Activated CD4-positive, CD25-positive, alpha-beta regulatory T cell treated with anti-CD3 and anti-CD28 coated beads, Interleukin-2, amount 50 U/mL, for 16 hours (primary cell): ENCODE data around the gene SLC29A3.
A peak's percentile ranks its signal among the peaks of the same experiment; 100 is the strongest.
"Not testable (repeated sequence)": the region's sequence is repeated elsewhere in the genome, so short reads cannot be mapped to it uniquely, and the experiment has no call there.

ENCODE experiments used
- DNase-seq: peaks from one replicate; pipeline ENCODE4 v3.0.0-alpha.2; 2020; ENCODE audit warnings: low read depth, low spot score

Gene SLC29A3

DNA sequence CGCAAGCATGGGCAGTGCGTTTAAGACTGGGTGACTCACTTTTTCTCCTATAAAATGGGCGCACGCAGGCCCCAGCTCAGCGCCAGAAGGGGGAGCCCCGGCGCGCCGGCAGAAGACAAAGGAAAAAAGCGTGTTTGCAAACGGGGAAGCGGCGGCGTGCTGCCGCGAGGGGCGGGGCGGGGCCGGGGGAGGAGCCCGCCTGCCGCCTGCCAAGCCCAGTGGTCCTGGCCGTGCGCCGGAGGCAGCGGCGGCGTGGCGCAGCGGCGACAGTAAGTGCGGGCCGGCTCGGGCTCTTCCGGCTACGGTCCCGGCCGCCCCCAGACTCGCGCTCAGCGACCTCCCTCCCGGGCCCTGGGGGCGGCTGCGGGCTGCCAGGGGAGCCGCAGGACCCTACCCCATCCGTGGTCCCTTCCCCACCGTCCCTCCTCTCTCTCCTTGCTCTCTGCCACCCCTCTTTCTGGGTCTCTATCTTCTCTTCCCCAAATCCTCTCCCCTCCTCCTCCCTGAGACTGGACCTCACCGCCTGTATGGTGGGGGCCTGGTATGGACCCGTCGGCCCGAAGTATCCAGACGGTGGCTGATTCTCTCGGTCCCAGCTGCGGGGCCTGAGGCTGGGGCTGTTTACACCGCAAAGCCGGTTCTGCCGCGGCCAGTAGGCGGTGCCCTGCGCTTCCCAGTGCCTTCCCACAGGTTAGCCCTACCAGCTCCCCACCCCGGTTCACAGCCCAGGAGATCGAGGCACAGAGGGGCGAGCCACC is at the start of gene SLC29A3:
SLC29A3 (plus strand) TSS at position 218 of the 758 bp plus-strand sequence; CDS start at position 269, 51 bp downstream.
- peak; percentile 71 for DNase-seq

DNA sequence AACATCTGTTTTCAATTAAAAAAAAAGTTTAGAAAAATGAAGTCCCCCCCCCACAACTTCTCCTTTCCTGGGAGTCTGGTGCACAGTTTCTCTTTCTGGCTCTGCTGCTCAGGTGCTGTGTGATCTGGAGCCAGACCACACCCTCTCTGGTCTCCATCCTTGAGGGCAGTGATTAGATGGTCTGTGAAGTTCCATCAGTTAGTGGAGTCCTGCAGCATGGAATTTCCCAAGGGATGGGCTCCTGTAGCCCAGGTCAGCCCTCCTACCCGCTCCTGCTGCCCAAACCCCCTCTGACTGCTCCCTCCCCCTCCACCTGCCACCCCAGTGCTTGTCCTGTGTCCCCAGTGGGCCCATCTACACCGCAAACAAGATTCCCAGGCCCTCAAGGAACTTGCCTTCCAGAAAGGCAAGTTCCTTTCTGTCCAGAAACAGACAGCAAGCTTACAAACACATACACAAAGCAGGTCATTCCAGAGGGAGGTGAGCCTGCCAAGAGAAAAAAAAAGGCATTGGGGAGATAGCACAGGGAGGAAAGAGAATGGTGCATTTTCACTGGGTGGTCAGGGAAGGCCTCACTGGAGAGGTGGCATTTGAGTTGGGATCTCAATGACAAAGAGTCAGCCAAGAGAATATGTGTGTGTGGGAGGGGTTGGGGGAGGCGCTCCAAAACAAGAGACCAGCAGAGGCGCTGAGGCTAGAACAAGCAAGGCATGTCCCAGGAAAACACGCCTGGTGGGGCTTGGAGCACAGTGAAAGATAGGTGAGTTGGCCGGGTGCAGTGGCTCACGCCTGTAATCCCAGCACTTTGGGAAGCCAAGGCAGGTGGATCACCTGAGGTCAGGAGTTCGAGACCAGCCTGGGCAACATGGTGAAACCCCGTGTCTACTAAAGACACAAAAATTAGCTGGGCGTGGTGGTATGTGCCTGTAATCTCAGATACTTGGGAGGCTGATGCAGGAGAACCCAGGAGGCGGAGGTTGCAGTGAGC is 49.5 kb upstream of the SLC29A3 start:
- DNase-seq, result no peak

DNA sequence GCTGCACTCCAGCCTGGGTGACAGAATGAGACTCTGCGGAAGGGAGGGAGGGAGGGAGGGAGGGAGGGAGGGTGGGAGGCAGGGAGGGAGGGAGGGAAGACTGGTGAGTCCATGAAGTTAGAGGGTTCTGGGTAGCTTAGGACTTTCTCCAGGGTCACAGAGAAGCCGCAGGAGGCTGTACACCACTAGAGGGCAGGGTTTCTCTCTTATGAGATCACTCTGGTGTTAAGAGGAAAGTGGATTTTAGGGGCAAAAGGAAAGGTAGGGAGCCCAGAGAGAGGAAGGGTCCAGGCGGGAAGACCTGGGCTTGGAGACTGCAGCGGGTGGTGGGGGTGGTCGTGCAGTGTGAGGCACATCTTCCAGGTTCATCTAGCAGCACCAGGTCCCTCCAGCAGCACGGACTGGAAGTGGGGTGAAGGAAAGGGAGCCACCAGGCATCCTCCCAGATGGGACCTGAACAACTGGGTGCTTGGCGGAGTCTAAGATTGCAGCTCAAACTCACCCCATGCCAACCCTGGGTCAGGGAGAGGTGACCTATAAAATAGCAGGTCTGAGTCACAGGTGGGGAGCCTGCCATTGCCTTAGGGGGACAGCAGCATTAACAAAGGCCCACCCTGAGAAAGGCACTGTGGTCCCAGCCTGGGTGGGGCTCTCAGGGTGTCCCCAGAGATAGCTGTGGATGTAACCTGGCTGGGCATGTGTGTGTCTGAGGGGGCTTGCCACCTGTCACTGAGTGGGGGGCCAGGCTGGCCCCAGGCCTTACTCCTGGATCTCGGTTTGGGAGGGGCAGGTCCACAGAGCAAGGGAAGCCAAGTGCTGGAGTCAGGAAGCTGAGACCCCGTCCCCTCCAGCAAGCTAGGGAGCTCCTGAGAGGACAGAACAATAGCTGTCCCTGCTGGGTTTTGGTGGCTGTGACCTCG is 48.5 kb upstream of the SLC29A3 start:
- DNase-seq, result no peak

DNA sequence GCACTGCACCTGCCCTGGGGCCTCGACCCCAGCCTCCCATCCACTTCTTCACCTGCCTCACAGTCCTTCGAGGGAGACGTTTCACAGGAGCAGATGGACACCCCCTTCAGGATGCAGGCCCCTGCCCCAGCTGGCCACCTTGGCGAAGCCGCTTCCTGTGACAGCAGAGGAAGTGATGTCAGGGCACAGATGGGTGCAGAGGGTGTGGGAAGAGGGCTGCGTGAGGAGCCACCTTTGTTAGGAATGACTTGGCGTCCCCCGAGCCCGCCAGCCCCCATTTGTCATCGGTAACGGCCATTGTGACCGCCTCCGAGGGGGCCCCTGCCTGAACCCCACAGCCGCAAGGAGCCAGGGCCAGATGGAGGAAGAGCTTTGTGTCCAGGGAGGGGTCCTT is 47.4 kb upstream of the SLC29A3 start:
- DNase-seq, result no peak

DNA sequence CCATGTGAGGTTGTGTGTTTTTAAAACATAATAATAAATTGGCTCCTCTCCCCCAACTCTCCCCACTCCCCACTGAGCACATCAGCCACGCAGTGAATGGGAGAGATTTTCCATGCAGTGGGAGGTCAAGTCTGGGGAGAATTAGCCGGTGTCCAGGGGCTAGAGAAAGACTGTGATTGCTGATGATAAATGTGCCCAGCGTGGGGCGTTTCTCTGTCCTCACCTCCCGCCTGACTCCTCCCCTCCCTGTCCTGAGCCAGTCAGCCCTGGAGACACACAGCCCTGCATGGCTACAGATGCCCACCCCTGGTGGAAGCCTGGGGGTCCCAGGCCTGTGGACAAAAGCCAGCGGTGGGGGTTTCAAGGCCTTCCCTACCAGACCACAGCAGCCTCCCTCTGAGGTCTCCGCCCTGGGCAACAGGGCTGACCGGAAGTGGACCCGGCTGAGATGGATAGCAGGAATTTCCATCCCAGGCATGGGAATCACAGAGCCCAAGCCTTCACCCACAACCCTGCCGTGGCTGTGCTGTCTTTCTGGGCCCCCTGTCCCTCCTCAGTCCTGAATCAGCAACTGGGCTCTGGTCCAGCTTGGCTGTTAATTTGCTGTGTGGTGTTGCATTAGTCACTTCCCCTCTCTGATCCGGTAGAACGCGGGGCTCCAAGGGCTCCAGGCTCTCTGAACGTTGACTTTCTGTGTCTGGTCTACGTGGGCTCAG is 46.8 kb upstream of the SLC29A3 start:
- no peak for DNase-seq

DNA sequence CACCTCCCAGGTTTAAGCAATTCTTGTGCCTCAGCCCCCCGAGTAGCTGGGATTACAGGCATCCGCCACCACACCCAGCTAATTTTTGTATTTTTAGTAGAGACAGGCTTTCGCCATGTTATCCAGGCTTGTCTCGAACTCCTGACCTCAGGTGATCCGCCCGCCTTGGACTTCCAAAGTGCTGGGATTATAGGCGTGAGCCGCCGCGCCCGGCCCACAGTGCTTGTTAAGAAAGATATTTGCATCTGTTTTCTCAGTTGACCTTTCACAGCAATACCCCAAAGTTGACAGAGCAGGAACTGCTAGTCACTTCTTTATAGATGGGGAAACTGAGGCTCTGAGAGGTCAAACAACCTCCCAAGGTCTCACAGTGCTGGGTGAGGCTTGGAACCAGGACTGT is 46.1 kb upstream of the SLC29A3 start:
- DNase-seq, result not testable (repeated sequence)

DNA sequence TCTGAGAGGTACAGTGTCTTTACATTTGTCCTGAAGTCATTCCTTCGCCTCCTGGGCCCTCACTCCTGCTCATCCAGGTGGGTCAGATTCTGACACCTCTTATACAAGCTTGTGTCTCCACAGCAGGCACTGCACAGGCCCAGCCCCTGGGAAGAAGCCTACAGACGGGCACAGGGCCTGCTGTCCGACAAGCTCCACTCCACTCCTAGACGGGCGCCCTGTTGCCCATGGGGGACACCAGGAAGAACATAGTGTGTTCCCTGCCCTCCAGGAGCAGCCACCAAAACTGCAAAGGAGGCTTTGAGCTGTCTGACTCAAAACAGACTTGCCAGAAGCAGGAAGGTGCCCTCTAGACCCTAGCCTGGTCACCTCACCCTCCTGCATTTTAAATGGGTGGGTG is 45.6 kb upstream of the SLC29A3 start:
- DNase-seq, result no peak

DNA sequence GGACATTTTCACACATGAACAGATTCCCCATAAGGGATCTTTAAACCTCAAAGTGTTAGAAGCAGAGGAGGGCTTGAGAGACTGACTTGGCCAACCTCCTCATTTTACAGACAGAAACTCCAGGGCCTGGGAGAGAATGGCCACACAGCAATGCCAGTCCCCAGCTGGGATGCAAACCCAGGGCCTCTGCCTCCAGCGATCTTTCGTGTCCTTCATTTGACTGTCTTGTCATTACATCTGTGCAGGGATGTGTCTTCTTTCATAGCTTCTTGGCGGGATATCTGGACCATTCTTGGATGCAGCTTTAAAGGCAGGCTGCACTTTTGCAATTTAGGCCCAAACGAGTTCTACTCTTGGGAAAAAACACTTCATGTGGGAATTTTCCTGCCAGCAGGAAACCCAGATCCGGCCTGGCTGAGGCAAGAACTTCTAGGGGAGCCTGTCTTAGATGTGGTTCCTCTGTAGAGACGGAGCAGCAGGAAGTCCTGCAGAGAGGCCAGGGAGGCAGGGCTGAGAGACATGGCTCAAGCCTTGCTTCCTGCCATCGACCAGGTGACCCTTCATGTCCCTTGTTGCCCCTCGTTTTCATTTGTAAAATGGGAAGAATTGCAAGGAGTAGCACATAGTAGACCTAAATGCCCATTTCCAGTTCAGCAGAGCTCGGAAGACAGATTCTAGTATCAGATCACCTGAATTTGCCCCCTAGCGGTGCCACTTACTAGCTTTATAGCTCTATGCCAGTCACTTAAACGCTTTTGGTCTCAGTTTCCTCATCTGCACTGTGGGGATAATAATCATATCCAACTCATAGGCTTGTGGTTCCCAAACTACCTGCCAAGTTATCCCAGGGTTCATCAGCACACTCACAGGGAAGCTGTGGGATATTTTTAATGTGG is 43.9 kb upstream of the SLC29A3 start:
- no peak for DNase-seq

DNA sequence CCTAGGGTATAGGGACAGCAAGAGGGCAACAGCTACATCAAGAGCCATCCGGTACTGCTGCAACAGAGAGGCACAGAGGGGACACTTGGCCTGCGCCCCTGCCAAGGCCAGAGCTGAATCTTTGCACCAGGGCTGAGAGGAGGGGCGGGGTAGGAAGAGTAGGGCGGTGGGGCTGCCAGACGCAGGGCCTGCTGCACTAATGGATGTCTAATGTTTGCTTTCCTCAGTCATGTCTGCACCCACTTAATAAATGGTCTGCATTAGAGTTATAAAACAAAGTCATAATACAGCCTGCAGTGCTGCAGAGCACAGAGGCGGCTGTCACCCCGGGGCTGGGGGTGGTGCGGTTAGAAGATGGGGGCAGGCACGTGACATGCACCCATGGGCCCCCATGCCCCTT is 42.2 kb upstream of the SLC29A3 start:
- no peak for DNase-seq

DNA sequence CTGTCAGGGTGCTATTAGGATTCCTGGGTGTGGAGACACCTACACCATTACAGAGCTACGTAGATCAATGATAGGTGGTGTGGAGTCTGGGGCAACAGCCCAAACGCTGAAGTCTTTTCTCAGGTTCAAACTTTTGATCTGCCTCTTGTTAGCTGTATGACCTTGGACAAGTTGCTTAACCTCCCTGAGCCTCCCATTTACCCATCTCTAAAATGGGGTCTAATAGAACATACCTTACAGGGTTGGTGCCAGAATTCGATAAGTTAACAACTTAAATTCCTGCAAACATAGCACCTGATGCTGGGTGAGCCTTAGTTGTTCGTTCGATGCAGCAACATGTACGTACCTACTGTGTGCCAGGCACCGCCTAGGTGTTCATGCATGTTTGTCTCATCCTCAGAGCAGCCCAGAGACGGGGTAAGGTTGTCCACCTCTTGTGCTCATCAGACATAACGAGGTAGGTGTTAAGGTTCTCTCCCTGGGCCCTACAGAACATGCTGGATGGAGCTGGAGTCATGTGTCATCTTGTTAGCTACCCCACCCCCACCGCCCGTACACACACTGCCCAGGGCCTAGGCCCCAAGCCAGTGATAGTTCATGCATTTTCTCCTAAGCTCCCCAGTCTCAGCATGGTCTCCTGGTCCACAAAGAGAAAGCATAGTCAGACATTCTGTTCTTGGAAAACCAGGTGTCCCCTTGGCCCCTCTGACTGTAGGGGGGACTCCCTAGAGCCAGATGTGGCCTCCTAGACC is 41.0 kb upstream of the SLC29A3 start:
- DNase-seq, result no peak

DNA sequence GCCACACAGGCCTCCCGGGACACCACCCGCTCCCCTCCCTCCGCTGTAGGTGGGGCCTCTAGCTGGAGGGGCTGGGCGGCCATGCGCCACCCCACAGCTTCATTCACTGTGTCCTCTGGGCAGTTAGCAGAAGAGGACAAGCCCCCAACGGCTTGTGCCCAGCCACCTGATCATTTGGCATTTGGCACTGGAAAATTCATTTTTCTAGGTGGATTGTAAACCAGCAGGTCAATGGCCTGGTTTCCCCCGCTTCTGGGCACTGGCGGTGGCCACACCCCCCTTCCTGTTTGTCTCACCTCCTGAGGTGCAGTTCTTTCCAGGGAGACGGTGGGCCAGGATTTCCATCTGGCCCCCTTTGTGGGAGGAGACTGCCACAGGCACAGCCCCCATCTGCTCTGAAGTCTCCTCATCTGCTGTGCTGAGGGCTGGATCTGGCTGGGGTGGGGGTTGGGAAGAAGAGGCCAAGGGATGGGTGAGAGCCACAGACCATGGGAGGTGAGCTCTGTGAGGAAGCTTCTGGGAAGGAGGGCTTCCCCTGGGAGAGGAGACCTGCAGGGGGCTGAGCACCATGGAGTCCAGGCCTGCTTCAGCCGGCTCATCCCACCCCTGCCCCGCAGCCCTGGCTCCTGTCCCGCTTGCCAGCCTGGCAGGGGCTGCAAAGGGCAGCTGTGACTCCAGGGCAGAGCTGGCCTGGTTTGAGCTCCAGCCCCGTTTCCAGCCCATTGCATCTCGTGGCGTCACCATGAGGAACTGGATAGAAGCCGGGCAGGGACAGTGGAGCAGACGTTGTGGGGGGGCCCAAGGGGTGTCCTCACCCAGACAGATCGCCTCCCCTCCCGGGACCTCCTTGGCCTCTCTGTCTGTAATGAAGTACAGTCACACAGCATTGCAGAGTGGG is 40.1 kb upstream of the SLC29A3 start:
- DNase-seq, result no peak

DNA sequence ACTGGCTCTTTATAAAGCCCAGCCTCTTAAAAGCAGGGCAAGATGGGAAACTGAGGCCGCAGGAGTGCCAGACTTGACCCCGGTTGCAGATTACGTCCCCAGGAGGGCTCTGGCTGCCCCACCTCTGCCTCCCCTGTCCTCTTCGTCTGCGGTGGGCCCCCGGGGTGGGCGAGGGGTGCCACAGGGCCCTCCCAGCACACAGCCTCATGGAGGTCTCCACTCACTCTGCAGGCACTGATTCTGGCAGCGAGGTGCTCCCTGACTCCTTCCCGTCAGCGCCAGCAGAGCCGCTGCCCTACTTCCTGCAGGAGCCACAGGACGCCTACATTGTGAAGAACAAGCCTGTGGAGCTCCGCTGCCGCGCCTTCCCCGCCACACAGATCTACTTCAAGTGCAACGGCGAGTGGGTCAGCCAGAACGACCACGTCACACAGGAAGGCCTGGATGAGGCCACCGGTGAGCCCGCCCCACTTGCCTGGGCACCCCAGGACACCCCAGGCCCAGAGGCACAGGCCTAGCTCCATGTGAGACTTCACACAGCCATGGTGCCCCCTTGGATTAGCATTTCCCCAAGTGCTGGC is 39.4 kb upstream of the SLC29A3 start:
- no peak for DNase-seq

DNA sequence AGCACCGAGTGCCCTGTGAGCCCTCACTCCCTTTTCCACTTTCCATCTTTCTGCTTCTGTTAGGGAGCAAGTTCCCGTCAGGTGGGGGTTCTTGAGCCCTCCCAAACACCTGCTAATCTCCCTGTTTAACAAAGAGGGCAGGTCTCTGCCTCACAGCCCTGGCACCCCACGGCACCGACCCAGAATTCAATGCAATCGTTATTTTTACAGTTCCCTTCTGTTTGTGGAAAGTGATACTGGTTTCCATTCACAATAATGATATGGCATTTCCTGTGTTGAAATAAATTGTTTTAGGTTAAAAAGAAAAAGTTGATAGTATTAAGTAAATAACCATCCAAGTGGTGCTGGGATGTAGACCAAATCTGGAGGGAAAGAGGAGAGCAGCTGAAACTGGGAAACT is 38.8 kb upstream of the SLC29A3 start:
- no peak for DNase-seq

DNA sequence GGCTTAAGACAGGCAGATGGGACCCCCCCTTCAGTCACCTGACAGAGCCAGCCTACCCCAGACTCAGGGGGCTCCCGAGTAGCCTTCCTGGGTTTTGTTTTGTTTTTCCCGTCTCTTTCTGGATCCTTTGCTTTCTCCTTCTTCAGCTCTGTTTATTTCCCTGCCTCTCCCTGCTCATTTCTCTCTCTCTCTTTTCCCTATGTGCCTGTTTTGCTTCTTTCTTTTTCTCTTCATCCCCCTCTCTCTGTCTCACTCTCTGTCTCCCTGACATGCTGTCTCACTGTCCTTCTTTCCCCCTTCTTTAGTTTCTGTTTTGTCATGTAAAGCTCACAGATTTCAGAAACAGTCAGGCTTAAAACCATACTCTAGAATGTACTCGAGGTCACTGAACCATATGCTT is 38.2 kb upstream of the SLC29A3 start:
- DNase-seq, result no peak

DNA sequence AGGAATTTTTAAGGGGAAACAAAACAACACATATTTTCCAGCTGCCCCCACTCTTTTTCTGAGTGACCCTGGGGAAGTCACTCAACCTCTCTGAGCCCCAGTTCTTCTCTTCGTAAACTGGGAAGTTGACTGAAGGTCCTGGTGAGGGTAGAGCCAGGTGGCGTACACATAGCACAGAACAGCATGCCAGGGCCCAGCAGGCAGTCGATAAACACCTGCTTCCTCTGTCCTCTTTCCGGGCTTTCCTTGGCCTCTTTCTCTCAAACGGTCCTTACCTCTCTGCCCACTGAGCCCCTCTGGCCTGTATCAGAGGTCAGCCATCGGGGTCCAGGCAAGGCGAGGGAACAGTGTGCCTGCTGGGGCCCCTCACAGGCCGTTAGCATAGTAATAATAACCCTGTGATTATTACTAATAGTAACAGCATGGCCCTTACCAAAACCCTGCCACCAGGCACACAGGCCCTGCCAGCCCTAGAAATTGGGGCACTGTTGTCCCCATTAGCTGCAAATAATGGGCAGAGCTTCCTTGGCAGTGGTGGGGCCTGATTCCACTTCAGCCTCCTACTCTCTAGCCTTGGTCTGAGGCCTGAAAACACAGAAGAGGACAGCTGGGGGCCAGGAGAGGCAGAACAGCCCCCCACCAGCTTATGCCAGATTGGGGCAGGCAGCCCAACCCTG is 37.3 kb upstream of the SLC29A3 start:
- no peak for DNase-seq

DNA sequence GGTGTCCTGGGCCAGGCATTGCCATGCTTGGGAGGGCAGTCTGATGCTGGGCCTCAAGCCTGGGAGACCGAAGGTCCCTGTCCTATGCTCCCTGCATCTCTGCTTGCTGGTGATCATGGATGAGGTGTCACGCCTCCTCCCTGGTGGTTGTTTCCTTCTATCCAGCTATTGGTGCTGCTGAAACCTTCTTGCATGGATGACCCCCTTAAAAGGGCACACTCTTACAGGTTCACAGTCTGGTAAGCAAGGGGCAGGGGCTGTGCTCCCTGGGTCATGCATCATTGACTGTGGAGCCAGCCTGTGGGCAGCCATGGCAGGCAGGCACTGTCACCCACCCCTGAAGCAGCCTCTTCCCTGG is 36.8 kb upstream of the SLC29A3 start:
- no peak for DNase-seq

DNA sequence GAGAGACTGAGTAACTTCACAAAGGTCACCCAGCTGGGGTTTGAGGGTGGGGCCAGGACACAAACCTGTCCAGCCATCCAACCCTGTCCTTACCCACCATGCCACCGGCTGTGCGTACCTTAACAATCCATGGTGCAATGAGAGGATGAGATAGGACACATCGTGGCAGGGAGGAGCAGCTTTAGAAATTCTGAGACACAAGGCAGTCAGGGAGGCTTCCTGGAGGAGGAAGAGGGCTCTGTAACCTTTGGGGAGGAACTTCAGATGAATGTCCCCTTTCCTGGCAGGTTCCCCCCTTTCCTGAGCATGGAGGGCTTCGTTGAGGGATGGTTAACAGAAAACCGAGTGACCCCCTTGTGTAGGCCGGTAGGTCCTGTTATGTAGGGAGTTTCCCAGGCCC is 35.6 kb upstream of the SLC29A3 start:
- DNase-seq, result no peak
